ACHN (cell line): ENCODE measurements around the gene ZNF559.

Experiments used
- DNase-seq: peaks from one replicate; pipeline ENCODE4 v3.0.0-alpha.2; 2015
- in situ Hi-C: cut with HindIII; loops from 2 replicates; pipeline ENCODE4 v1.10.0; 2017; ENCODE audit warnings: low sequenced_read_pairs, low pct_ligation_motif_present, low pct_unique_long_range_greater_than_20kb

The ZNF559 gene

GRCh38 chr19:9348253-9348652 is 24.3 kb downstream of the ZNF559 start:
- in situ Hi-C loops, result no loop called here

GRCh38 chr19:9348671-9349070 is 24.7 kb downstream of the ZNF559 start:
- in situ Hi-C loops, result no loop called here

More at GRCh38 chr19:9348253-9348652, 24.3 kb downstream of the ZNF559 start:
- DNase-seq, result no peak

GRCh38 chr19:9352505-9352904 is 28.5 kb downstream of the ZNF559 start:
- no peak for DNase-seq
- in situ Hi-C loops, result no loop called here

More at GRCh38 chr19:9348671-9349070, 24.7 kb downstream of the ZNF559 start:
- no peak for DNase-seq

GRCh38 chr19:9353011-9353410 is 29.0 kb downstream of the ZNF559 start:
- no peak for DNase-seq
- in situ Hi-C loops, result no loop called here

GRCh38 chr19:9354651-9355050 is 30.7 kb downstream of the ZNF559 start:
- in situ Hi-C loops, result no loop called here
- DNase-seq, result no peak

- in situ Hi-C loops, result no loop called here
- DNase-seq, result no peak
Observed at GRCh38 chr19:9362905-9363304, 38.9 kb downstream of the ZNF559 start, which contains the start of gene ZNF177. ZNF177 (plus strand) TSS chr19:9363013; CDS start chr19:9378312, 15,299 bp downstream.

- DNase-seq, result no peak
- in situ Hi-C loops, result no loop called here
Observed at GRCh38 chr19:9370738-9371619, 47.0 kb downstream of the ZNF559 start.

GRCh38 chr19:9381361-9381785 is 57.4 kb downstream of the ZNF559 start:
- no peak for DNase-seq
- in situ Hi-C loops, result no loop called here
